Stimulated activated naive CD8-positive, alpha-beta T cell treated with anti-CD3 and anti-CD28 coated beads, Interleukin-15, Interleukin-2, amounts not matched to agents 100 ng/mL and 50 ng/mL, for 24 hours (primary cell): ENCODE data around the gene CCN5.
"Not testable (repeated sequence)": the region's sequence is repeated elsewhere in the genome, so short reads cannot be mapped to it uniquely, and the experiment has no call there.

Source experiments
- H3K27ac Mint-ChIP-seq: one replicate; pipeline ENCODE4 v1.8.0; 2021; ENCODE audit warnings: mild to moderate bottlenecking, mixed read lengths
- H3K27me3 Mint-ChIP-seq: one replicate; pipeline ENCODE4 v1.8.0; 2021; ENCODE audit warnings: mixed read lengths
- H3K36me3 Mint-ChIP-seq: one replicate; pipeline ENCODE4 v1.8.0; 2021; ENCODE audit warnings: low read depth, mixed read lengths
- H3K4me1 Mint-ChIP-seq: one replicate; pipeline ENCODE4 v1.8.0; 2021; ENCODE audit warnings: low read depth, mixed read lengths
- H3K4me3 Mint-ChIP-seq: one replicate; pipeline ENCODE4 v1.8.0; 2021; ENCODE audit warnings: mild to moderate bottlenecking, mixed read lengths
- H3K9me3 Mint-ChIP-seq: one replicate; pipeline ENCODE4 v1.8.0; 2021; ENCODE audit warnings: mixed read lengths

The CCN5 gene

DNA sequence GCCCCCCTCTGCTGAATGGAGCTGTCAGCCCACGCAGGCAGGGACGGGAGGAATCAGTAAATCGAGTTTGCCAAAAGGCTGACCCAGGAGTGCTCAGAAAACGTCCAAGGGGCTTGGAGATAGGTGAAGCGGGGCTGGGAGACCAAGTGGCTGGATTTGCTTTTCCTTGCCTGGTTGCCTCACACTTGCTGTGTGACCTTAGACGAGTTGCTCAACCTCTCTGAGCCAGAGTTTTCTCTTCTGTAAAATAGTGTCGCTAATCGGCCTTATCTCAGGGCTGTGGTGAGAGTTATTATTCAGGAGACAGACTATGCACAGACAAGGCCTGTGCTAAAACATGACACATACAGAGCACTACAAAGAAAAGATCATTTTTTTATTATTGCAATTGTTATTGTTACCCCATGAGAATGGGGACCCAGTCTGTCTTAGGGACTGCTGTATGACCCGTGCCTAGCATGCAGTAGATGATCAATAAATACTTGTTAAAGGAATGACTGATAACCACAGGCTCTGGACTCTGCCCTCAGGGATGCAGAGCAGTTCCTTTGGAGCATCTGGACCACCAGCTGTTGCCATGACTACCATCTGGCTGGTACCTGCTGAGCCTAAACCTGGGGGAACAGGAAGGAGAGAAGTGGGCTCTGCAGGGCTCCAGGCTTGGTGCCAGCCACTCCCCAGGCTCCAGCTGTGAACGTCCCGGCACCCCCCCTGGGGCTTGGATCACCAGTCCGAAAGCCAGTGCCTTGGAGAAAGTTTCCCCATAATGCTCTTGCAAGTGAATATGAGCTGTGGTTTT lies 31.4 kb downstream of the CCN5 start:
- peak overlapping the region; percentile 32 for H3K27ac Mint-ChIP-seq
- no peaks in the 10 kb centered on the region for H3K9me3 Mint-ChIP-seq
- H3K4me1 Mint-ChIP-seq, result peaks cover 18% of the 10 kb centered on the region
- H3K4me3 Mint-ChIP-seq, result peak overlapping the region; percentile 74
- peaks cover 35% of the 10 kb centered on the region for H3K27me3 Mint-ChIP-seq
- H3K36me3 Mint-ChIP-seq, result no peaks in the 10 kb centered on the region

DNA sequence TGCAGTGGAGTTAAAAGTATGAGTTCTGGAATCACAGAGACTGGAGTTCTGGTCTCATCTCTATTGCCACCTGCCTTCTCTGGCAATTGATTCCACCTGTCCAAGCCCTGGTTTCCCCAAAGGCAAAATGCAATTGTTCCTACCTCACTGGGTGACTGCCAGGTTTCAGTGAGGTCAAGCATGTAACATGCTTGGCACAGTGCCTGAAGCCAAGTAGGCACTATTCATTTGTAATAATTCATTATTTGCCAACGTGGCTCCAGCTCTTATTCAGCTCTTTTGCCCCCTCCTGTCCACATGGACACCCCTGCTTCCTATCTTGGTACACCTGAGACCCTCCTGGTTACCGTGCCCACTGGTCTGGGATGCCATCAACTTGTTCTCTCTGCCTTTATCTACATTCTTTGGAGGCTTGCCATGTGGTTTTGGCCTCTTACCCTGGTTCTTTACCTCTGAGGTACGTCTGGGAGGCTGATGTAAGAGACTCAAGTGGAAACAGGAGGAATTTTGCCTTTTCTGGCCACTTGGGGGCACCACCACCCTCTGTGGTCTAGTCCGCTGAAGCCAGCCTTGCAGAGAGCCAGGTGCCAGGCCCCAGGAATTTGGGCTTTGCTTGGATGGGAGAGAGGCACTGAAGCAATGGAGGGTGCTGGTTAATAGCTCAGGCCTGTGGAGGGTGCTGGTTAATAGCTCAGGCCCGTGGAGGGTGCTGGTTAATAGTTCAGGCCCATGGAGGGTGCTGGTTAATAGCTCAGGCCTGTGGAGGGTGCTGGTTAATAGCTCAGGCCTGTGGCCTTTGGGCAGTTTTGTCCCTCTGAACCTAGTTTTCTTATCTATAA lies 32.2 kb downstream of the CCN5 start:
- Mint-ChIP-seq H3K9me3 (no peaks in the 10 kb centered on the region), H3K4me1 (peaks cover 18% of the 10 kb centered on the region), H3K27me3 (peaks cover 33% of the 10 kb centered on the region), H3K4me3 (peak overlapping the region; percentile 55), H3K27ac (peak overlapping the region; percentile 69), H3K36me3 (no peaks in the 10 kb centered on the region)

DNA sequence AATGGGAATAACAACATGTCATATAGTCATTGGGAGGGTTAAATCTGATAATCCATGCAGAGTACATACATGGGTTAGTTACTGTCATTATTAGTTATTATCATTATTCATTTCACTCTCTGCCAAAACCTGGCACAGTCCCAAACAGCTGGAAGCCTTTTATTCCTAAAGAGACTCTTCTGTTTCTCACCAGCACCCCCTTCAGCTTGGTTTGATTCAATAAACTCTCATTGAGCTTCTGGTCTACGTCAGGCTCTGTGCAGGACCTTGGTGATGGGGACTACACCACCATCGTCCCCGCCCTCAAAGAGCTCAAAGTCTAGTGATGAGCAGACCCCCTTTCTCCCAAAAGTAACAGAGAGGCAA lies 32.8 kb downstream of the CCN5 start:
- H3K27ac Mint-ChIP-seq, result no peak overlapping the region
- H3K4me1 Mint-ChIP-seq, result peaks cover 18% of the 10 kb centered on the region
- no peaks in the 10 kb centered on the region for H3K36me3 Mint-ChIP-seq
- no peak overlapping the region for H3K4me3 Mint-ChIP-seq
- H3K9me3 Mint-ChIP-seq, result no peaks in the 10 kb centered on the region
- peaks cover 33% of the 10 kb centered on the region for H3K27me3 Mint-ChIP-seq

DNA sequence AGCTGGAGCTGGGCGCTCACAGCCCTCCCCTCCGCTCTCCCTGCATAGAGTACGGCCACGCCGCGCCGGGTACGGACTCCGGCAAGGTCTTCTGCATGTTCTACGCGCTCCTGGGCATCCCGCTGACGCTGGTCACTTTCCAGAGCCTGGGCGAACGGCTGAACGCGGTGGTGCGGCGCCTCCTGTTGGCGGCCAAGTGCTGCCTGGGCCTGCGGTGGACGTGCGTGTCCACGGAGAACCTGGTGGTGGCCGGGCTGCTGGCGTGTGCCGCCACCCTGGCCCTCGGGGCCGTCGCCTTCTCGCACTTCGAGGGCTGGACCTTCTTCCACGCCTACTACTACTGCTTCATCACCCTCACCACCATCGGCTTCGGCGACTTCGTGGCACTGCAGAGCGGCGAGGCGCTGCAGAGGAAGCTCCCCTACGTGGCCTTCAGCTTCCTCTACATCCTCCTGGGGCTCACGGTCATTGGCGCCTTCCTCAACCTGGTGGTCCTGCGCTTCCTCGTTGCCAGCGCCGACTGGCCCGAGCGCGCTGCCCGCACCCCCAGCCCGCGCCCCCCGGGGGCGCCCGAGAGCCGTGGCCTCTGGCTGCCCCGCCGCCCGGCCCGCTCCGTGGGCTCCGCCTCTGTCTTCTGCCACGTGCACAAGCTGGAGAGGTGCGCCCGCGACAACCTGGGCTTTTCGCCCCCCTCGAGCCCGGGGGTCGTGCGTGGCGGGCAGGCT lies 35.1 kb downstream of the CCN5 start:
- Mint-ChIP-seq H3K4me1 (peaks cover 12% of the 10 kb centered on the region), H3K36me3 (no peaks in the 10 kb centered on the region), H3K27ac (no peak overlapping the region), H3K27me3 (peaks cover 26% of the 10 kb centered on the region), H3K9me3 (no peaks in the 10 kb centered on the region), H3K4me3 (no peak overlapping the region)

DNA sequence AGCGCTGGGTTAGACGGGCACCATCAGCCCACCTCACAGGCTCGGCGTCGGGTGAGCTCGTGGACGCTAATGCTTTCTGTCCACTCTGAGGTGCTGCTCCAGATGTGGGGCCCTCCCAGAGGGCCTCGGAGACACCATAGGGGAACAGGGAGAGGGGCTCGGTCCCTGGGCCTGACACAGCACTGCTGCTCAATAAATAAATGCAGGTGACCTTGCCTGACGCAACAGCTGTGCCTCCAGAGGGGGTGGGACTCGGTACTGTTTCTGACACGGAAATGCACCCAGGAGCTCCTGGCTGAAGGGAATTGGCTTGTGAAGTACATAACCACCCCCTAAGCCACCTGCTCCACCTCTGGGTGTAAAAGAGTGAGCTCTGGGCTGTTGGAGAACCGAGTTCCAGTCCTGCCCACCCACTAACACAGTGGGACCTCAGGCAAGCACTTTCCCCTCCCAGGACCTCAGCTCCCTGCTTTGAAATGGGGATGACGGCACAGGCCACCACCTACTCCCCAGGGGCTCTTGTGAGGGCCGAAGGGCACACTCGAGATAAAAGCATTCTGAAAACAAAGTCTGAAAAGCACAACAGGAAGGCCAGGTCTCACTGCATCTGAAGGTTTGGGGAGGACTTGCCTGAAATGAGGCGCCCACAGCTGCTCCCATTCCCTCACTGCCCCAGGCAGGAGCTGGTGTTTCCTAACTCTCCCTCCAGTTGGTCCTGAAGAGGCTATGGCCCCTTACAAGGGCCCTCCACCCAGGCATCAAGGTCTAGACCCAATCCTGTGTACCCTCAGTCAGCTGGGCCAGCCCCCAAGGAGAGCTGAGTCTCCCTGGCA lies 37.1 kb downstream of the CCN5 start:
- Mint-ChIP-seq H3K4me3 (no peak overlapping the region), H3K36me3 (no peaks in the 10 kb centered on the region)

DNA sequence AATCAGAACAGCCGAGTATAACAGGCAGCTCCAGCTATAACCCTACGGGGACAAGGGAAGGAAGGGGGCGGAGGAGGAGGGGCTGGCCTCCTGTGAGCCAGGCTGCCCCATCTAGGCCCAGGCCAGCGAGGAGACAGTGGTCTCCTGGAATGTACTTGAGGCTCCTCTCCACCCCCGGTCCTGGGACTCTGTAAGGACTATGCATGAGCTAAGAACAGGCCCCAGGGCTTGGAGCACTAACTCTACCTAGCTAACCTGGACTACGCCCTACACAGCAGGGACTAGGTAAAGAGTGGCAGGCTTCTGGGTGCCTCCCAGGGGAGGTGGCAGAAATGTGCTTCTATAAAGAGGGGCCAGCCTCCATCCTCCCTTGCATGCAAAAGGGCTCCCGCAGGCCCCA lies 39.4 kb downstream of the CCN5 start:
- Mint-ChIP-seq H3K4me1 (no peaks in the 10 kb centered on the region), H3K36me3 (no peaks in the 10 kb centered on the region), H3K27me3 (peaks cover 11% of the 10 kb centered on the region), H3K4me3 (no peak overlapping the region), H3K27ac (no peak overlapping the region), H3K9me3 (no peaks in the 10 kb centered on the region)

More for the DNA sequence above, 37.1 kb downstream of the CCN5 start:
- Mint-ChIP-seq H3K9me3 (no peaks in the 10 kb centered on the region), H3K4me1 (peaks cover 3% of the 10 kb centered on the region), H3K27ac (no peak overlapping the region), H3K27me3 (peaks cover 16% of the 10 kb centered on the region)

DNA sequence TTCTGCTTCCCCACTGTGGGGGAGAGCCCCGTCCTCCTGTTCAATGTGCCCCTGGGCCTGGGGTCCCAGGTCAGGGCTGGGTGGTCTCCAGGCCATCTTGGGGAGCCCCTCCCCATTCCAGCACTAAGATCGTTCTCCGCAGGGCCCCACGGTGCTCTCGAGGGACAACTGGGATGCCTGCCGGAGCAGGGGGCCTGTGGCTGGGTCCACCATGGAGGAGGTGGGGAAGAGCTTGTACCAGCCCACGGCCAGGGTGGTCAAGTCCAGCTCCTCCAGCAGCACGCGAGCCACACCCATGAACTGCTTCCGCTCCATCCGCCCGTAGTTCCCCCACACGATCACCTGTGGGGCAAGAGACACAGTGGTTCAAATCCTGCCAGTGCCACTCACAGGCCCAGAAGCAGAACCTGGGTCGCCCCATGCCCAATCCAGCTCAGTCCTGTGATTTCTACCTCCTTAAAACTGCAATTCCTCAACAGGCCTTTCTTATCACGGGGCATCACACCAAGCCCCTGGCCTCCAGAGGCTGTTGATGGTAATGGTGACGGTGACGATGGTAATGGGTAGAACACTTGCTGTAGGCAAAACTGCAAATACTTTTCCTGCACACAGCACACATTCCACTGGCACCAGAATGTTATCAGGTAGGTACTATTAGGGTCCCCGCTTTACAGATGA lies 41.0 kb downstream of the CCN5 start:
- peaks cover 4% of the 10 kb centered on the region for H3K27me3 Mint-ChIP-seq
- no peak overlapping the region for H3K27ac Mint-ChIP-seq

DNA sequence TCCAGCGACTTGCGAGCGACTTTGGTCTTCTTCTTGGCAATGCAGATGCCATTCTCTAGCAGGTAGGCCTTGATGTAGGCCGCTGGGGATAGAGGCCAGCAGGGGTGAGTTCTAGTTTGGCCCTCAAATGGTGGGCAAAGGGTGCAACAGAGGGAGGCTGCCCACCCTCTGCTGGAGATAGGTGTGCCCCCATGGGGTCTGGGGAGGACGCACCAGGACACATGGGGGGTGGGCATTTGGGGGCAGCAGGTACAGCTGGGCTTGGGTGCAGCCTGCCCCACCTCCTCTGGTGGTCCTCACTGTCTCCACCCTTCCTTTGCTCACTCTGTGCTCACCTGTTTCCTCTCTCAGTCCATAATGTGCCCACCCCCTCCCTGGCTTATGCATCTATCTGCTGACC lies 41.8 kb downstream of the CCN5 start:
- H3K27ac Mint-ChIP-seq, result no peak overlapping the region

More for the DNA sequence above, 41.0 kb downstream of the CCN5 start:
- no peaks in the 10 kb centered on the region for H3K36me3 Mint-ChIP-seq
- no peaks in the 10 kb centered on the region for H3K4me1 Mint-ChIP-seq
- no peak overlapping the region for H3K4me3 Mint-ChIP-seq
- no peaks in the 10 kb centered on the region for H3K9me3 Mint-ChIP-seq

DNA sequence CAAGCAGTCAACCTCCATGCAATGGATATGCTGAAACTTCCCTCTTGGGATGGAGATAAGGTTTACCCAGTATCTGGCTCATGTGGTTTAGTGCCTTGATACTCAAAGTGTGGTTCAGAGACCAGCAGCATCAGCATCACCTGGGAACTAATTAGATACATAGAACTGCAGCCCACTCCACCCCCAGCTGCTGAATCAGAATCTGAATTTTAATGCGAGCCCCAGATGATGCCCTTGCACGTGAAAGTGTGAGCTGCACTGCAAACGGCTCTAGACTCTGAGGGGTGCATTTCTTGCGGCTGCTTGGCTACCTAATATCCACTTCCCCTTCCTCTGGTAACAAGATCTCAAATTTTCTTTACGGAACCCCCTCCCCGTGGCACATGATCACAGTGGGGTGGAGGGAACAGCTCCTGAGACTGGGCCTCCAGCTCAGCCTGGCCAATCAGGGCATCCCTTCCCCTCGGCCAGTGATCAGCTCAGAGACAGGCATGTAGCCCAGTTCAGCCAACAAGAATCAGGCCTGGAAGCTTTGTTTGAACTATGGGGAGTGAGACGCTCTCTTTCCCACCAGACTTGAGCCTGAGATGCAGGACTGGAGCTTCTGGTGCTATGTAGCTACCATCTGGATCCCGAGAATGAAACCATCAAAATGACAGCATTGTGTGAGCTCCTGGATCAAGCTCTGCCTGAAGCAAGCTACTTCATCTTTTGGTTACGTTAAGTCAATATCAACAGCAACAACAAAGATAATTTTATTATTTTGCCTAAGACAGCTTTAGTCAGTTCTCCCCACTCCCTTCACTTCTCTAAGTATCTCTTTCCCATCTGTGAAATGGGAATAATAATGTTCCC lies 43.3 kb downstream of the CCN5 start:
- H3K36me3 Mint-ChIP-seq, result no peaks in the 10 kb centered on the region
- H3K27ac Mint-ChIP-seq, result no peak overlapping the region
- H3K27me3 Mint-ChIP-seq, result peaks cover 5% of the 10 kb centered on the region
- no peaks in the 10 kb centered on the region for H3K4me1 Mint-ChIP-seq
- H3K4me3 Mint-ChIP-seq, result no peak overlapping the region
- H3K9me3 Mint-ChIP-seq, result no peaks in the 10 kb centered on the region

More for the DNA sequence above, 41.8 kb downstream of the CCN5 start:
- H3K27me3 Mint-ChIP-seq, result no peaks in the 10 kb centered on the region
- H3K4me3 Mint-ChIP-seq, result no peak overlapping the region
- H3K9me3 Mint-ChIP-seq, result no peaks in the 10 kb centered on the region
- H3K4me1 Mint-ChIP-seq, result no peaks in the 10 kb centered on the region
- no peaks in the 10 kb centered on the region for H3K36me3 Mint-ChIP-seq

DNA sequence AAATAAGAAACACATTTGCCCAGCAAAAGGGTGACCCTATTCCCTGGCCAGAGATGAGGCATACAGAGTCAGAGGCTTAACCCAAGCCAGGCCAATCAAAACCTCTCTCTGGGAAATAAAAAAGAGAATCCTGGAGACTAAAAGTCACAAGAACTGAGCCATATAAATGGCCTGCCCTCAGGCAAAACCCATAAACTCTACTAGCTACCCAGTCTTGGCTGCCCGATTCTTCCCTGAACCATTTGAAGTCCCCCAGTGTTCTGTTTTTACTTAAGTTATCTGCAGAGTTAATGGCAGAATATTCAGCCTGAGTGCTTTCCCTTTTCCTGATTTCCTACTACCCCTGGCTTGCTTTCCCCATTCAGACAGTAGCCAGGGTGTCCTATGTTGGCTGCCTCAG lies 44.4 kb downstream of the CCN5 start:
- H3K36me3 Mint-ChIP-seq, result no peaks in the 10 kb centered on the region
- H3K27me3 Mint-ChIP-seq, result peaks cover 5% of the 10 kb centered on the region
- H3K9me3 Mint-ChIP-seq, result no peaks in the 10 kb centered on the region
- H3K4me1 Mint-ChIP-seq, result no peaks in the 10 kb centered on the region
- no peak overlapping the region for H3K27ac Mint-ChIP-seq
- H3K4me3 Mint-ChIP-seq, result no peak overlapping the region

DNA sequence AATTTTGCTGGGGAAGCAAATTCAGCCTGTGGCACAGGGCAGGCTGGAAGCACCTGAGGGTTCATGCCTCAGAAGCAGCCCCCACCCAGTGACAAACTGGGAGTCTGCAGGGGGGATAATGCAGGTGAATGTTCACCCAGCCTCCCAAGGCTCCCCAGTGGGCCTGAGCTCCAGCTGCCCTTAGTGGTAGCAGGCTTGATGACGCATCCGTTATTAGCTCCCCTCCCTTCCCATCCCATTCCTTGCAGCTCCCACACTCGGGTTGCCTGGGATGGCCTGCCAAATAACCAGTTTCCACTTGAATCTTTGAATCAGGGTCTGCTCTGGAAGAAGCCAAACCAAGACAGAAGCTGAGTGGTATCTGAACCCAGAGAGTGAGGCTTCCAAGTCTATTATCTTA lies 46.3 kb downstream of the CCN5 start:
- Mint-ChIP-seq H3K4me3 (no peak overlapping the region), H3K27me3 (peaks cover 5% of the 10 kb centered on the region), H3K27ac (no peak overlapping the region), H3K4me1 (no peaks in the 10 kb centered on the region), H3K9me3 (no peaks in the 10 kb centered on the region), H3K36me3 (no peaks in the 10 kb centered on the region)

DNA sequence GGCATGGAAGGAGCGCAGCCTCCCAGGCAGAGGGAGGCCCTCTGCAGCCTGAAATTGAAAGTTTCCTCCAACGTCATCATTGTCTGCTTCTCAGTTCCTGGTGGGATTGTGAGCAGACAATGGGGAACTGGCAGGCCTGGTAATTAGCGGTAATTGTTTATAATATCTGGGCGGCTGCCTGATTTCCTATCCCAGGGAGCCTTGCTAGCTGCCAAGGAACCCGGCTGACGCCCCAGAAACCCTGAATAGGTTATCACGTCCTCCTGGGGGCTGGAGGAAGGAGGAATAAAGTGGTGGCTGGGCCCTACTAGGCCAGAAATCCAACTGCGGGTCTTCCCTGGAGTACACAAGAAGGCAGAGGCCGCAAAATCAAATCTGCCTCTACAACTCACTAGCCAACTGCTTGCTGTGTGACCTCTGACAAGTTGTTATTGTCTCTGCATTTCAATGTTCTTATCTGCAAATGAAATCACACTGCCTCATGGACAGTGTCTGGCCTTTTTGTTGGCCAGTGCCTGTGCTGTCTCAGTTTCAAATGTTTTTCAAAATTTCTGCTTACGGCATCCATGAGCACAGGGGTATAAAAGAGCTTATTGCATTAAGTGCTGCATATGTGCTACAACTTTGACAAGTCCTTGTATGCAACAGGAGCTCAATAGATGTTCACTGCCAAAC lies 47.4 kb downstream of the CCN5 start:
- Mint-ChIP-seq H3K27me3 (peaks cover 5% of the 10 kb centered on the region), H3K27ac (no peak overlapping the region), H3K9me3 (no peaks in the 10 kb centered on the region), H3K4me3 (no peak overlapping the region), H3K4me1 (no peaks in the 10 kb centered on the region), H3K36me3 (no peaks in the 10 kb centered on the region)

DNA sequence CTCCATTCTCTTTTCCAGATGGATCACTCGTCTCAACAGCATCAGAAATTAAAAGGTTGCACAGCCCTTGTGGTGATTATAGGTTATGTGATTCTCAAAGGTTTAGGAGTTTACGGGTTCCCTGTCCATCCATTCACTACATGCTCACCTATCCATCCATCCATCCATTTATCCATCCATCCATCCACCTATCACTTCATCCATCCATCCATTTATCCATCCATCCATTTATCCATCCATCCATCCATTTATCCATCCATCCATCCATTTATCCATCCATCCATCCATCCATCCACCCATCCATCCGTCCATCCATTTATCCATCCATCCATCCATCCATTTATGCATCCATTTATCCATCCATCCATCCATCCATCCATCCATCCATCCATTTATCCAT lies 48.6 kb downstream of the CCN5 start:
- not testable (repeated sequence) for H3K27me3 Mint-ChIP-seq, H3K9me3 Mint-ChIP-seq, H3K36me3 Mint-ChIP-seq

More for the DNA sequence above, 48.6 kb downstream of the CCN5 start:
- H3K4me3 Mint-ChIP-seq, H3K27ac Mint-ChIP-seq, H3K4me1 Mint-ChIP-seq: not testable (repeated sequence)
